ENCODE results near the gene RFXANK. TPM values are rescaled to one million over a fixed set of nuclear protein-coding genes. Genes with fewer than 3 reads are reported as not detected.

Gene RFXANK
- total RNA-seq: 46.8 and 56.9 TPM in 2 replicates

GRCh38 chr19:19192078-19192882 lies at the start of gene RFXANK, which contains the start of gene BORCS8:
TSS of gene RFXANK (plus strand) at chr19:19192258. CDS start at chr19:19193947, 1,689 bp downstream.
TSS of gene BORCS8 (minus strand) at chr19:19192152. CDS start at chr19:19192117, 35 bp downstream.

GRCh38 chr19:19170053-19170872 lies 21.8 kb upstream of the RFXANK start, which contains the start of gene MEF2B:
TSS of gene MEF2B (minus strand) at chr19:19170263. CDS start at chr19:19150735, 19,528 bp downstream.

GRCh38 chr19:19203012-19203856 lies 11.2 kb downstream of the RFXANK start, which contains the start of gene NR2C2AP:
TSS of gene NR2C2AP (minus strand) at chr19:19203414. CDS start at chr19:19203060, 354 bp downstream.

GRCh38 chr19:19211499-19212420 lies 19.7 kb downstream of the RFXANK start, which contains the start of gene NCAN:
TSS of gene NCAN (plus strand) at chr19:19211958. CDS start at chr19:19216954, 4,996 bp downstream.

Other genes starting within 250 kb of the RFXANK start
- gene SUGP2, start 158.7 kb upstream of the RFXANK start, total RNA-seq: 19.8 and 38.9 TPM in 2 replicates
- gene ARMC6, start 158.7 kb upstream of the RFXANK start, total RNA-seq: 44.4 and 60.5 TPM in 2 replicates
- gene SLC25A42, start 128.3 kb upstream of the RFXANK start, total RNA-seq: 1.0 and 2.6 TPM in 2 replicates
- 30.8 and 36.6 TPM in 2 replicates for gene TMEM161A, start 53.8 kb upstream of the RFXANK start, total RNA-seq
- 0.14 and 0.34 TPM in 2 replicates for gene MEF2B, start 22.0 kb upstream of the RFXANK start, total RNA-seq
- 9.0 and 10.6 TPM in 2 replicates for gene BORCS8, start 106 bp upstream of the RFXANK start, total RNA-seq
- 16.6 and 34.9 TPM in 2 replicates for gene NR2C2AP, start 11.2 kb downstream of the RFXANK start, total RNA-seq
- gene NCAN, start 19.7 kb downstream of the RFXANK start, total RNA-seq: under 0.01 TPM in 1 of 2 replicates, not detected in the other
- gene TM6SF2, start 81.0 kb downstream of the RFXANK start, total RNA-seq: not detected in 2 replicates
- 17.1 and 24.5 TPM in 2 replicates for gene SUGP1, start 128.3 kb downstream of the RFXANK start, total RNA-seq
- 15.7 and 33.1 TPM in 2 replicates for gene MAU2, start 128.6 kb downstream of the RFXANK start, total RNA-seq
- gene GATAD2A, start 213.4 kb downstream of the RFXANK start, total RNA-seq: 45.1 and 101 TPM in 2 replicates

Measured in nasal cavity respiratory epithelium epithelial cell of viscerocranial mucosa (primary cell).